HEK293 (cell line): ENCODE measurements around the gene HOXA4.

Experiments used
- CTCF ChIA-PET: fragments of 350-600 bp; formaldehyde crosslinking; extraction: SDS; loops from one replicate; lab custom pipeline; 2021; ENCODE audit warnings: antibody characterized with exemption; lab: Yijun Ruan, JAX
- POLR2A ChIA-PET: fragments of 300-600 bp; formaldehyde crosslinking; extraction: SDS; loops from one replicate; lab custom pipeline; 2020; ENCODE audit warnings: antibody characterized with exemption, inconsistent platforms; lab: Yijun Ruan, JAX
- H3K27ac ChIP-seq: fragments of 200-500 bp; sonication (Bioruptor generic); 2 replicates; pipeline ENCODE4 v1.5.1; 2014; ENCODE audit warnings: low read depth, low read length, control low read depth, inconsistent platforms; ENCODE audit errors: extremely low read depth
- H3K36me3 ChIP-seq, 2 experiments: fragments of 200-500 bp in 1 of 2; sonication (Bioruptor generic) in 1 of 2; 1 replicate in 1 of 2; 2 replicates in 1 of 2; pipeline ENCODE4 v1.5.1; 2014 to 2017; ENCODE audit warnings: inconsistent platforms in 2 of 2, low read length in 2 of 2; ENCODE audit not compliant: control insufficient read depth in 2 of 2, insufficient read depth in 1 of 2
- H3K4me1 ChIP-seq: fragments of 200-500 bp; sonication (Bioruptor generic); 2 replicates; pipeline ENCODE4 v1.5.1; 2014; ENCODE audit warnings: mild to moderate bottlenecking, low read length, inconsistent platforms; ENCODE audit not compliant: control insufficient read depth, insufficient read depth
- H3K4me3 ChIP-seq: 2 replicates; pipeline ENCODE4 v1.5.1; 2011; ENCODE audit warnings: low read depth, mild to moderate bottlenecking, control low read depth, low read length, moderate library complexity
- H3K9me3 ChIP-seq: fragments of 200-500 bp; sonication (Bioruptor generic); 2 replicates; pipeline ENCODE4 v1.5.1; 2014; ENCODE audit warnings: low read depth, low read length, inconsistent platforms; ENCODE audit not compliant: control insufficient read depth, insufficient read depth
- FEZF1 ChIP-seq: fragments of 450-650 bp; formaldehyde crosslinking; IDR thresholded peaks from 2 replicates; pipeline ENCODE4 v1.5.1; 2016; ENCODE audit warnings: missing biosample characterization, missing genetic modification characterization
- GLIS1 ChIP-seq: fragments of 450-650 bp; formaldehyde crosslinking; IDR thresholded peaks from 2 replicates; pipeline ENCODE4 v1.5.1; 2016; ENCODE audit warnings: missing biosample characterization, missing genetic modification characterization
- GLIS2 ChIP-seq: fragments of 450-650 bp; formaldehyde crosslinking; IDR thresholded peaks from 2 replicates; pipeline ENCODE4 v1.5.1; 2016; ENCODE audit warnings: missing biosample characterization, missing genetic modification characterization
- PRDM1 ChIP-seq: fragments of 450-650 bp; formaldehyde crosslinking; IDR thresholded peaks from 2 replicates; pipeline ENCODE4; 2016; ENCODE audit warnings: missing biosample characterization, missing genetic modification characterization
- PRDM4 ChIP-seq: fragments of 450-650 bp; formaldehyde crosslinking; IDR thresholded peaks from 2 replicates; pipeline ENCODE4 v1.5.1; 2017; ENCODE audit warnings: missing biosample characterization, missing genetic modification characterization
- ZEB2 ChIP-seq: fragments of 450-650 bp; formaldehyde crosslinking; IDR thresholded peaks from 2 replicates; pipeline ENCODE4 v1.5.1; 2016; ENCODE audit warnings: missing biosample characterization, missing genetic modification characterization
- ZNF335 ChIP-seq: fragments of 450-650 bp; formaldehyde crosslinking; conservative IDR thresholded peaks from 2 replicates; pipeline ENCODE4 v1.5.1; 2016; ENCODE audit warnings: missing biosample characterization, missing genetic modification characterization
- ZNF366 ChIP-seq: fragments of 450-650 bp; formaldehyde crosslinking; conservative IDR thresholded peaks from 2 replicates; pipeline ENCODE4 v1.5.1; 2016; ENCODE audit warnings: missing biosample characterization, missing genetic modification characterization
- ZNF473 ChIP-seq: fragments of 450-650 bp; formaldehyde crosslinking; IDR thresholded peaks from 2 replicates; pipeline ENCODE4 v1.5.1; 2017; ENCODE audit warnings: missing biosample characterization, missing genetic modification characterization
- ZNF610 ChIP-seq: fragments of 450-650 bp; formaldehyde crosslinking; IDR thresholded peaks from 2 replicates; pipeline ENCODE4 v1.5.1; 2016; ENCODE audit warnings: missing biosample characterization, missing genetic modification characterization, borderline replicate concordance
- ZNF704 ChIP-seq: fragments of 450-650 bp; formaldehyde crosslinking; IDR thresholded peaks from 2 replicates; pipeline ENCODE4 v1.5.1; 2016; ENCODE audit warnings: missing biosample characterization, missing genetic modification characterization
- ZNF791 ChIP-seq: fragments of 450-650 bp; formaldehyde crosslinking; IDR thresholded peaks from 2 replicates; pipeline ENCODE4 v1.5.1; 2016; ENCODE audit warnings: missing biosample characterization, missing genetic modification characterization
- TF ChIP-seq, protein P1 (sequence below): fragments of 450-650 bp; formaldehyde crosslinking; IDR thresholded peaks from 2 replicates; pipeline ENCODE4 v1.5.1; 2016; ENCODE audit warnings: missing biosample characterization, missing genetic modification characterization, low read depth

The HOXA4 gene

DNA sequence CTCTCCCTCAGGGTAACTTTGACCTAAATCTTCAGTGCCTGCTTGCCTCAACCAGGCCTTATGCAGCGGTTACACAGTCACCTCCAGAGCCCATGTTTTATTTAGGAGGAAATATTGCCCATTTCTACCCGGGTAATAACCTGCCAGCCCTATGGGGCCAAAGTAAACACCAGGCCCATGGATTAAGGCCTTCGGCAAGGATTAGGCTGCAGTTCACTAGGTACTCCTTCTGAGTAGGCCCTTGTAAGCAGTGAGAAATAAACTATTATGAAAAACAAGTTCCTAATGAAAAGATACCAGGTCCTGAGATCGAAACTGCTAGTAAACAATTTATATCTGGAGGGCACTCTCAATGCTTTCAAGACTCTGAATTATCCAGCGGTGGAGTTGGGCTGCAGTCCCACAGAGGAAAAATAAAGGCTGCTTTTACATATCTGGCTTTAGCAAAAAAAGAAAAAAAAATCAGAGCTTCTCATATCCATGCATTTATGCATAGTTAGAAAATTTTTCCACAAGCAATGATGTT, 47.3 kb upstream of the HOXA4 start (continued):
- 0 out of 2 replicates have a peak, but pooled peaks have one; percentile 2 for TF ChIP-seq PRDM4 (tag by site-specific recombination)
- TF ChIP-seq ZNF704 (tag by site-specific recombination): no peak
- TF ChIP-seq, all 188 proteins: peak for 6

GRCh38 chr7:27176962-27177794, 46.6 kb upstream of the HOXA4 start:
- peaks cover 29% of the 10 kb centered on the region for H3K4me1 ChIP-seq
- H3K27ac ChIP-seq: peak overlapping the region; percentile 99
- peak overlapping the region; percentile 76 for H3K4me3 ChIP-seq
- peaks cover 0 to 6% of the 10 kb centered on the region in 2 experiments; a peak in 2 of 3 replicates for H3K36me3 ChIP-seq
- ChIA-PET POLR2A (interaction anchor here (1.0 to 11.2 kb wide), 6 partner anchors 7 to 21 kb away, joined by 3 to 237 read pairs (median 6); partner anchors contain the start of genes HOXA11 and HOXA7), CTCF (interaction anchor here (0.5 to 3.7 kb wide), 5 partner anchors 9 to 1758 kb away, joined by 3 to 10 read pairs (median 5); no protein-coding TSS in a partner anchor)
- TF ChIP-seq PRDM4 (tag by site-specific recombination): 0 out of 2 replicates have a peak, but pooled peaks have one; percentile 6
- 0 out of 2 replicates have a peak, but pooled peaks have one; percentile 23 for TF ChIP-seq ZNF366 (tag by site-specific recombination)
- TF ChIP-seq ZNF791: no peak
- TF ChIP-seq, protein P1, sequence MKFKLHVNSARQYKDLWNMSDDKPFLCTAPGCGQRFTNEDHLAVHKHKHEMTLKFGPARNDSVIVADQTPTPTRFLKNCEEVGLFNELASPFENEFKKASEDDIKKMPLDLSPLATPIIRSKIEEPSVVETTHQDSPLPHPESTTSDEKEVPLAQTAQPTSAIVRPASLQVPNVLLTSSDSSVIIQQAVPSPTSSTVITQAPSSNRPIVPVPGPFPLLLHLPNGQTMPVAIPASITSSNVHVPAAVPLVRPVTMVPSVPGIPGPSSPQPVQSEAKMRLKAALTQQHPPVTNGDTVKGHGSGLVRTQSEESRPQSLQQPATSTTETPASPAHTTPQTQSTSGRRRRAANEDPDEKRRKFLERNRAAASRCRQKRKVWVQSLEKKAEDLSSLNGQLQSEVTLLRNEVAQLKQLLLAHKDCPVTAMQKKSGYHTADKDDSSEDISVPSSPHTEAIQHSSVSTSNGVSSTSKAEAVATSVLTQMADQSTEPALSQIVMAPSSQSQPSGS (tag by site-specific recombination): no peak
- TF ChIP-seq ZEB2: no peak
- TF ChIP-seq ZNF473 (tag by site-specific recombination): no peak
- TF ChIP-seq FEZF1 (tag by site-specific recombination): peak; percentile 60
- no peak for TF ChIP-seq ZNF610 (tag by site-specific recombination)
- TF ChIP-seq ZNF335: 0 out of 2 replicates have a peak, but pooled peaks have one; percentile 6
- peak; percentile 59; the same call in 1 of the 2 replicates for TF ChIP-seq PRDM1 (tag by site-specific recombination)
- peak; percentile 62; the same call in 1 of the 2 replicates for TF ChIP-seq GLIS2 (tag by site-specific recombination)
- TF ChIP-seq GLIS1 (tag by site-specific recombination): peak; percentile 71
- no peaks in the 10 kb centered on the region for H3K9me3 ChIP-seq
